HL-60/S4 treated with retinoic acid at 250 ng/mL for 4 days and 3 days (cell line): Measurements from ENCODE around the gene MCTP1.

Source experiments
- in situ Hi-C: fragments of 300-500 bp; cut with MboI; formaldehyde crosslinking; loops from 2 replicates; pipeline ENCODE4 v1.7.0; 2022; ENCODE audit warnings: low sequenced_read_pairs

Gene MCTP1

GRCh38 chr5:95130941-95131340, 154.0 kb downstream of the MCTP1 start:
- in situ Hi-C loops, result no loop called here

- in situ Hi-C loops, result no loop called here
Measured at GRCh38 chr5:95124731-95125130, 160.2 kb downstream of the MCTP1 start.

GRCh38 chr5:95124101-95124500, 160.8 kb downstream of the MCTP1 start:
- in situ Hi-C loops, result no loop called here

DNA sequence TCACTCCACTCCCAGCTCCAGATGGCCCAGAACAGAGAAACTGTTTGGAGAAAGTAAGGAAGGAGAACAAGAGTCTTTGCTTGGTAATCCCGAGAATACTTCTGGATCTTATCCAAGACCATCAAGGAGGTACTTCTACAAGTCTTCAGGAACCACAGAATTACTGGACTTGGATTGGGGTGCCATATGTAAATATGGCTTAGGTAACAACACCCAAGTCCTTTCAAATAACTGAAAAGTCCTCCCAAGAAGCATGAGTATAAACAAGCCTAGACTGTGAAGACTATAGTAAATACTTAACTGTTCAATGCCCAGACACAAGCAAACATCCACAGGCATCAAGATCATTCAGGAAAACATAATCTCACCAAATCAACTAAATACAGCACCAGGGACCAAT, 170.0 kb downstream of the MCTP1 start:
- in situ Hi-C loops, result no loop called here

GRCh38 chr5:95114305-95114704, 170.6 kb downstream of the MCTP1 start:
- in situ Hi-C loops, result no loop called here

- in situ Hi-C loops, result no loop called here
Measured at GRCh38 chr5:95113489-95113888, 171.4 kb downstream of the MCTP1 start.

DNA sequence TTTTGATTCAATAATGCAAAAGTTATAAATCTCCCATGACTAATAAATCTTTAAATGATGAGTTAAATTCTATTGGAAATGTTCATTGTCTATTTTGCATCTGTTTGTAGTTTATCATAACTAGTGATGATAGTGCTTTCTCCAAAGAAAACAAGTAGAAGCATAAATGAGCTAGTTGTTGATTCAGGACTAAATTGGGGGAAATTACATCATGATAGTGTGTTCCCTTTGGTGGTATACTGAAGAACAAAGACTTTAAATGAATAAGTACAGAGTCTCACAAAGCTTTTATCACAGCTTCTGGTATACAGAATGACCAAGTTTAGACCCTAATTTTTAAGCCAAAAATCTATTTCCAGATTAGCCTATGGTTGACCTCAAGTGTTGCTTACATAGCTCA, 173.8 kb downstream of the MCTP1 start:
- in situ Hi-C loops, result no loop called here

- in situ Hi-C loops, result no loop called here
Measured at GRCh38 chr5:95110118-95110517, 174.8 kb downstream of the MCTP1 start.

DNA sequence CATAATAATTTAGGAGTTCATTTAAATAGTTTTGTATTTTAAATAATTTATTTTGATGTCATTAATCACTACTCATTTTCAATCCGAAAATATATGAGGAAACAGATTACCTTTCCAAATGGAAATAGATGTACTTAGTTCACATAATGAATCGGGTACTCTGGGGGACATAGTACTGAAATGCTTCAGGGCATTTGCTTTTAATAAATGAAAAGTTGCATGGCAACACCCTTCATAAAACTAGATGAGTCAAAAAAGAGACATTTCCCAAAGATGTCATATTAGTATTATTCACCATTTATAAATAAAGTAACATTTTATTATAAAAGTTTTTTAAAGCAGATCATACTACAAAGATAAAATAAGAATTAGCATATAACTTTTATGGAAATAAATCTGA, 177.8 kb downstream of the MCTP1 start:
- in situ Hi-C loops, result no loop called here

DNA sequence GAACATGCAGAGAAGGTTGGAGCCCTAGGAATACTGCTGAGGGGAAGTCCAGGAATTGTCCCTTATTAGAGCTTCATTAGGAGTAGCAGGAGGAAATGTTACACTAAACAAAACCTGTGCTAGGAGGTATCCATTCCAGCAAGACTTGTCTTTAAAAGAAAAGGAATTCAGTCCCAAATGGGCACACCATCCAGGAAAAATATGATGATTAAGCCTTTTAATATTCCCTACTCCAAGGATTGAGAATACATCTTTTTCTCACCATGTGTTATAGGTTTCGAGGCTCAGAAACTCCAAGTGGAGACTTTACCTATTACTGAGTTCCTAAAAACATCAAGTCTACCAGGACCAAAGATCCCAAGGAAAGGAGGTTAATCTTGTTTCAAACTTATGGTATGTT, 179.3 kb downstream of the MCTP1 start:
- in situ Hi-C loops, result no loop called here

DNA sequence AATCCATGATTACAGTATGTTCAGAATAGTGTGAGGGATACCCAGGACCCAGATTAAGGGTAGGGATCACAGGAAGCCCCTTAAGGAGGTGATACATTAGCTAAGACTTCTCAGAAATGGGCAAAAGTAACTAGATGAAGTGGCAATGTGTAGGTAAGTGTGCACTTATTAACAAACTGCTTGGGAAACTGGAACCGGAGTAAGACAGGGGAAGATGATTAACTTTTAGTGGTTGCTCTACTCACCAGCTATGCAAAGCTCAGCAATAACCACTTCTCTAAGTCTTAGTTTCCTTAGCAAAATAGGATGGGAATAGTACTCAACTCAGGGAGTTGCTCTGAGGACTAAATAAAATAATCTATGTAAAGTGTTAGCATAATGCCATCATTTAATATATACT, 182.2 kb downstream of the MCTP1 start:
- in situ Hi-C loops, result no loop called here

DNA sequence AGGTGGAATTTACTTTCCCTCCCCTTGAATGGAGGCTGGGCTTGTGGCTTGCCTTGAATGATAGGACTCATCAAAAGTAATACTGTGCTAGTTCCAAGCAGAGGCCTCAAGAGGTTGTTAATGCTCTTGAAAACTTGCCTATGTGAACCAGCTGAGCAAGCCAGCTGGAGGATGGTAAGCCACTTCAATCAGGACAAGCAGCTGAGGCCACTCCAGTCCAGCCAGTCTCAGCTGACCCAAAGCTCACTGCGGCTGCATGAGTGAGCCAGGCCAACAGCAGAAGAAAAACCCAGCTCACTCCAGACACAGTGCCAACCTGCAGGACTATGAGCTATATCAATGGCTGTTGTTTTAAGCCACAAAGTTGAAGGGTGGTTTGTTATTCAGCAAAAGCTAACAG, 182.8 kb downstream of the MCTP1 start:
- in situ Hi-C loops, result no loop called here

- in situ Hi-C loops, result no loop called here
Measured at GRCh38 chr5:95100551-95100950, 184.3 kb downstream of the MCTP1 start.

DNA sequence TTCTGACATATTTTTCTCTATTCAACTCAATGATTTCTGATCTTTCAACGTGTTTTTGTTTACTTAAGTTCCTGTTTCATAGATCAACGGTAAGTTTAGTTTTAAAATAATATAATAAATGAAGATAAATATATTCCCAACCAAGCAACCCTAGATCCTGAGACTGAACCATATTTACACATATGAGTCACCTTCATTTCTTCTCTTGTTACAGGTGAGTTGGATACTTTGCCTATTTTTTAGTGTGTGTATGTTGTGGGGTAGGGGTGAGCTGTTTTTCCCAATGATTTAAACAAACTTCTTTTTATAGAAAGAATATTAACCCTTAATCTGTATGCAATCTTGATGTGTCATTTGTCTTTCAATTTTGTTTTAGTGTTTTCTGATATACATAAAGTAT, 186.9 kb downstream of the MCTP1 start:
- in situ Hi-C loops, result no loop called here

- in situ Hi-C loops, result no loop called here
Measured at GRCh38 chr5:95093211-95093610, 191.7 kb downstream of the MCTP1 start.

DNA sequence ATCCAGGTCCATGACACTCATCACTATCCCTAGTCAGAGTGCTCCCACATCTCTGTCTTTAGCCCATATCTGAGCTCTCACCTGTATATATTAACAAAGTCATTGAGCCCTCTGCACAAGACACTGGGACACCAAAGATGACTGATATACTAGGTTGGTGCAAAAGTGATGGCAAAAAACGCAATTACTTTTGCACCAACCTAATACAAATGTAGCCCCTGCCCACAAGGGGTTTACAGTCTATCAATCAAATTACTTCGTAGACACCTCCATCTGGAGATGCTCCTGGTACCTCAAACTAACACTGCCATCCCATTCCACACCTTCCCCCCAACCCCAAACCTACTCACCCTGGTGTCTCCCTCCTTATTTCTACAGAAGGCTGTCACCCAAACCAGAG, 194.1 kb downstream of the MCTP1 start:
- in situ Hi-C loops, result no loop called here

DNA sequence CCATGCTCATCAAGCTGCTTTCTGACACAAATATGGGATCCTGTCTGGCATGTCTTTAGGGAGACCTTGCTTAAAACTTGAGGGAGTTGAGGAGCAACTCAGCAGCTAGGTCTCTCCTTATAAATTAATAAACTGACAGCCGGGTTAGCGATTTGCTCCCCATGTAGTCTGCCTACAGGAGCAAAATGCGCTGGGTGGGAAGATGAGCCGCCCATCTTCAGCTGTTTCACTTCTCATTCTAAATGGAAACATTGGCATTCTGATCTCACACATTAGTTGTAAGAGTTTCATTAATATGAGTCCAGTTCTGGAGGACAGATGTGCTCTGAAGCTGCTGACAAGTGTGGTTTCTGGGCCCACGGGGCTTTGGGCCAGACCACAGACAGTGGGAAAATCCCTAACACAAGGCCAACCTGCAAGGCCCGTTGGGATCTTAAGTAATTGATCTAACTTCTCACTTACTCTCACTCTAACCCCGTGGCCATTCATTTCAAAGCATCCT, 197.0 kb downstream of the MCTP1 start:
- in situ Hi-C loops, result no loop called here

DNA sequence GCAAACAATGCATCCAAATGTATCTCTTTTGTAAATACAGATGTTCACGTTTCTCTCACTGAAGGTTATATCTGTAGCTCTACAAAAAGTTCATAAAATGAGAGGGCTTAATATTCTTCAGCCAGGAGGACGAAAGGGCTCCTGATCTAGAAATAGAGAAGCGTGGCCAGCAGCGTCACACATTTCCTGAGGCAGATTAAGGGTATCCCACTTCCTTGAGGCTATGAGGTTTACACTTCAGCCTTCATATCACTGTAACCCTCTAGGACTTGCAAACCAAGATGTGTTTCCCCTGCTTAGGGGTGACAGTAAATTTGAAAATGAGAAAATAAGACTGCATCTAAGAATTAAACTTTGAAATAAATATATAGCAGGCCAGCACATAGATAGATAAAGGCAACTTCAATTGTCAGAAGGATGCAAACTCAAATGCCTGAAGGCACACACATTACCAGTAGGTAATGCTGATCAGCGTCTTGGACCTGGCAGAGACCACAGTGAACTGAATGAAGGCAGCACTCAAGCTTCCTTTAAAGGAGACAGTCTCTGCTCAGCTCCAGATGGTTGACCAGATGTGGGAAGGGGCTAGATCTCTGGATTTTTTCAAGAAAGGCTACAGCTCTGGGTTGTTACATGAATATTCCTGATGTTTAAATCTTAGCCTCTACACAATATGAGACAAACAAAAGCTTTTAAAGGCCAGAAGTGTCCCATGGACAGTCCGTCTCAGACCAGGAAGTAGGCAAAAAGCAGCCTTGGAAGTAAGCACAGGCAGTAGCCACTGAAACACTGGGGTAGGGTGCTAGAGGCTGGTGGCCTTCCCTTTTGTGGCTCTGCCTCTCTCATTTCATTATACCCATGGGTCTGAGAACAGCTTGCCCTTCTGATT, 197.7 kb downstream of the MCTP1 start:
- in situ Hi-C loops, result no loop called here

DNA sequence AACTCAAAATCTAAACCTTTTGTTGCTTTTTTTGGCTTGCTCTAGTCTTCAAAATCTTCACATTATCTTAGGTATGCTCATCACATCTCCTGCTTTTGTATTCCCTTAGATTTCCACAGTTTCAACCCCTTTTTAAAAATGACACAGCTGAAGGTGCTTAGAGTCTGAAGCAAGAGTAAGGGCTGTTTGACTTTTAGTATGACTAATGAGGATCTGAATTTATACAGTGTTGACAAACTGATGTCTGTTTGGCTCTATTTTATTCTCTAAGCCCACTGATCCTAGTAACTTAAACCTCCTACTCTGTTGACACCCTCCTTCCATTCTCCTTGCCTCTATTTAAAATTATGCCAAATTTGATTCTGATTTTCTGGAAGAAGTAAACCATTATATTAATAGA, 200.1 kb downstream of the MCTP1 start:
- in situ Hi-C loops, result no loop called here

DNA sequence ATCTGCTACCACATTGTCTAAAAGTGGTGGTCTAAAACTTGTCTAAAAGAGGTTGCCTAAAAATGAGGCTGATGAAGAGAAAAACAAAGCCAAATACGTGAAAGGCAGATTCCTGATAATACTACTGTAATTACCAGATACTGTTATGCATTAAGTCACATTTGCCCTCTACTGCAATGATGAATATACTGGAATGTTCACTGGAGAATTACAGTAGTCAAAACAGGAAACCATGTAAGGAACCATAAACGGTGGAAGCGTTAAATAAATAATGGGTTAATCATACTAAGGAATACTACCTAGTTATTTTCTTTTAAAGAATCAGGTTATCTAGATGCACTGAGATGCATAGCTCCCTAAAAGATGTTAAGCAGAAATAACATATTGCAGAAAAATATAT, 201.3 kb downstream of the MCTP1 start:
- in situ Hi-C loops, result no loop called here

DNA sequence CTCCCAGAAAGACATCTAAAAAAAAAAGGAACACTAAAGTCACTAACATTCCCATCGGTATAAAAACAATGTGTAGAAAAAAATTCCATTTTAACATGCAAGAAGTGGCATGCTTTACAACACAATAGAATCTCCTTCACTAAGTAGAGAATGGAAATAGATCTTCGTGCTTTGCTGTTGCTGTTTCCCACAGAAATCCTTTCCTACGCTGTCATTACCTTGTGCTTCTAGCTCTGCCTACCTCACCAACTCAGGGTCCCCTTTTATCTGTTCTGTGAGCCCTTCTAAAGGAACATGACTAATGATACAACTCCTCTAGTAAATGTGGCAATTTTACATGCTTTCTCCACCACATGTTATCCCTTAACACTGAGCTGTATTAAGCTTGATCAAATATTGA, 202.9 kb downstream of the MCTP1 start:
- in situ Hi-C loops, result no loop called here

DNA sequence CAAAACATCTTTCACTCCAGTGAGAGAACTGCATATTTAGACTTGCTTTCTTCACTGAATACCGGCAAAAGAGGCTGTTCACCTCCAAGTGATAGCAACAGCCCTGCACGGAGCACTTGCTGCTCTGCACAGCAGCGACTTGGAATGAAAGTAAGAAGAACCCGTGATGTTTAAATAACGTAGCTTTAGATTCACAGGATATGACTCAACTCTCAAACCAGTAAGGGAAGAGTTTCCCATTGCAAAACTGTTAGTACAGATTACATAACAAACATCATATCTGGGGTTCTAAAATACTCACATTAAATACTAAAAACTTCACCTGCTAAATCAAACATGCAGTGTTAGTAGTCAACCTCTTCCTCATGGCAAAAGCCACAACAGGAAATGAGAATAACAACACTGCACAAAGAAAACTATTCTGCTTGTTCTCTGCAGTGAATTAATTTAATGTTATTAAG, 203.4 kb downstream of the MCTP1 start:
- in situ Hi-C loops, result no loop called here

DNA sequence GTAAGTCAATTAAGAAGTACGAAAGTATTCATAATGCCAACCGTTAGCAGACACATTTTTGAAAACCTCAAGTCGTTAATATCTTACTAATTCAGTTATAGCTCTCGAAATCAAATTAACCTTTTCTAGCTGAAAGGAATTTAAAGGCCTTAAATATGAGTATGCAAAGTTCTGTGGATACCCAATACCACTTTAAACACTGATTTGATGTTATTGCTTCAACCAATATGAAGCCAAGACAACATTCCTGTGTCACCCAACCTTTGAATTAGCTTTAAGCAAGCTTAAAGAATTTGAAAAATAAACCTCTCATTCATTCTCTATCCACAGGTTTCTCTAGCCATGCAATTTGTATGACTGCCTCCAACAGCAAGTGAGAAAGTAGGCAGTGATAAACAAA, 204.5 kb downstream of the MCTP1 start:
- in situ Hi-C loops, result no loop called here
